HepG2 (cell line): ENCODE measurements around the gene KCTD16. TPM values are rescaled to one million over a fixed set of nuclear protein-coding genes. Genes with fewer than 3 reads are reported as not detected.

ENCODE experiments used
- ATAC-seq: fragments of 200-7000 bp; cut with Tn5 transposase; 3 replicates; pipeline ENCODE4 v1.9.1; 2020; ENCODE audit warnings: mild to moderate bottlenecking, moderate library complexity
- BruUV-seq: library from RNA; stranded (reverse); fragments of 400-500 nt; replicated peaks from 2 replicates; lab custom pipeline; 2021; lab: Mats Ljungman, UMichigan
- CTCF ChIA-PET: fragments of 300-600 bp; formaldehyde crosslinking; extraction: SDS; loops from one replicate; lab custom pipeline; 2021; ENCODE audit warnings: low total read pairs, inconsistent platforms, low intra/inter-chr PET ratio; lab: Yijun Ruan, JAX
- POLR2A ChIA-PET: fragments of 350-600 bp; sonication (Branson Sonifier 250); formaldehyde crosslinking; loops from one replicate; lab custom pipeline; 2020; ENCODE audit warnings: antibody characterized with exemption, inconsistent platforms; lab: Yijun Ruan, JAX
- DNase-seq: peaks from one replicate; pipeline ENCODE4 v3.0.0-alpha.2; 2015; ENCODE audit warnings: low spot score
- FAIRE-seq: peaks from 3 replicates; lab custom pipeline; 2011; peaks lifted over from hg19 to GRCh38; lab: Jason Lieb, UNC
- H2AFZ ChIP-seq: one replicate; pipeline ENCODE4 v1.6.1; 2011; ENCODE audit warnings: low read length, inconsistent platforms
- H3K27ac ChIP-seq: fragments of 300-600 bp; 3 replicates; pipeline ENCODE4 v1.8.0; 2011; ENCODE audit warnings: mixed run types, mild to moderate bottlenecking, mixed read lengths, low read length, inconsistent platforms; ENCODE audit not compliant: insufficient read depth; ENCODE audit errors: extremely low read length
- H3K27me3 ChIP-seq, 2 experiments: fragments of 200-600 bp in 1 of 2; 2 replicates in 1 of 2; 3 replicates in 1 of 2; pipeline versions ENCODE4 v1.6.0 to v1.8.0; 2011; ENCODE audit warnings: low read length in 2 of 2, mild to moderate bottlenecking in 2 of 2, moderate library complexity in 2 of 2, inconsistent platforms in 1 of 2; ENCODE audit not compliant: insufficient read depth in 2 of 2, control insufficient read depth in 1 of 2
- H3K36me3 ChIP-seq, 2 experiments: fragments of 200-600 bp in 1 of 2; replicated peaks in 1 of 2; 2 replicates in 1 of 2; 3 replicates in 1 of 2; pipeline versions ENCODE4 v1.5.1 to v1.8.0; 2011; ENCODE audit warnings: low read length in 2 of 2, inconsistent platforms in 1 of 2; ENCODE audit not compliant: insufficient read depth in 2 of 2, control insufficient read depth in 1 of 2
- H3K4me1 ChIP-seq: 2 replicates; pipeline ENCODE4 v1.5.1; 2012; ENCODE audit warnings: low read length, inconsistent platforms; ENCODE audit not compliant: insufficient read depth
- H3K4me2 ChIP-seq: 2 replicates; pipeline ENCODE4 v1.6.0; 2011; ENCODE audit warnings: low read depth, low read length, inconsistent platforms
- H3K4me3 ChIP-seq, 3 experiments: fragments of 200-600 bp in 1 of 3; sonication (generic), shearing (Covaris generic) in 1 of 3; replicated peaks in 1 of 3; 2 replicates each; pipeline ENCODE4 v1.5.1; 2011 to 2016; ENCODE audit warnings: low read length in 3 of 3, inconsistent platforms in 2 of 3, low read depth in 2 of 3, mild to moderate bottlenecking in 2 of 3, control low read depth in 1 of 3, mixed read lengths in 1 of 3; ENCODE audit not compliant: insufficient read depth in 1 of 3
- H3K79me2 ChIP-seq: one replicate; pipeline ENCODE4 v1.6.1; 2011; ENCODE audit warnings: low read length, inconsistent platforms; ENCODE audit not compliant: insufficient read depth
- H3K9ac ChIP-seq: 2 replicates; pipeline ENCODE4 v1.6.0; 2011; ENCODE audit warnings: mild to moderate bottlenecking, low read depth, low read length, inconsistent platforms; ENCODE audit not compliant: insufficient read depth
- H3K9me3 ChIP-seq: 2 replicates; pipeline ENCODE4 v1.5.1; 2012; ENCODE audit warnings: mild to moderate bottlenecking, low read length
- H4K20me1 ChIP-seq: 2 replicates; pipeline ENCODE4 v1.6.0; 2011; ENCODE audit warnings: inconsistent platforms, mild to moderate bottlenecking, low read length, moderate library complexity; ENCODE audit not compliant: insufficient read depth
- ATF7 ChIP-seq, 2 experiments: fragments of 450-650 bp in 1 of 2; sonication (generic) in 1 of 2; formaldehyde crosslinking in 1 of 2; IDR thresholded peaks; 2 replicates each; pipeline versions ENCODE4 v1.4.0 to v1.6.1; 2016 to 2020; ENCODE audit warnings: antibody characterized with exemption in 1 of 2, mild to moderate bottlenecking in 1 of 2, missing genetic modification reagents in 1 of 2
- MNT ChIP-seq: fragments of 450-650 bp; IDR thresholded peaks from 2 replicates; pipeline ENCODE4 v1.6.1; 2016
- PHF20 ChIP-seq: sonication (generic); formaldehyde crosslinking; IDR thresholded peaks from 2 replicates; pipeline ENCODE4 v1.5.0; 2020; ENCODE audit warnings: mild to moderate bottlenecking, missing genetic modification reagents
- RFX3 ChIP-seq: IDR thresholded peaks from 2 replicates; pipeline ENCODE4 v1.6.1; 2016; ENCODE audit warnings: missing biosample characterization, missing genetic modification reagents
- THRA ChIP-seq: sonication (generic); formaldehyde crosslinking; IDR thresholded peaks from 2 replicates; pipeline ENCODE4 v1.4.0; 2020; ENCODE audit warnings: missing genetic modification reagents, borderline replicate concordance
- ZFP1 ChIP-seq: IDR thresholded peaks from 2 replicates; pipeline ENCODE4 v1.6.1; 2016
- ZNF792 ChIP-seq: IDR thresholded peaks from 2 replicates; pipeline ENCODE4 v1.6.1; 2016
- WGBS: methylation state at CpG from one replicate; pipeline ENCODE4 v1.1.6; 2017; ENCODE audit warnings: low lambda C conversion rate; 5-methylcytosine and 5-hydroxymethylcytosine counted together
- in situ Hi-C: cut with HindIII; loops from 2 replicates; pipeline ENCODE4 v1.10.0; 2017; ENCODE audit warnings: low pct_unique_long_range_greater_than_20kb; ENCODE audit not compliant: extremely low pct_ligation_motif_present
- intact Hi-C: fragments of 100-400 bp; cut with micrococcal nuclease; formaldehyde crosslinking; loops from one replicate; pipeline ENCODE4 v1.10.0; 2022; ENCODE audit not compliant: unreplicated experiment
- polyA plus RNA-seq, 8 experiments: library from polyadenylated mRNA; depleted of rRNA in 3 of 8; stranded (reverse) in 7 of 8; unstranded in 1 of 8; fragments of >200 nt; fragmentation: Illumina TruSeq in 4 of 8; extraction: Trizol in 4 of 8; gene quantifications; 2 replicates each; pipeline versions ENCODE4 v1.2.1 to v1.2.3, GENCODE V29; 2011 to 2016; ENCODE audit warnings: low read depth in 4 of 8, missing spikeins in 1 of 8, mixed read lengths in 1 of 8; ENCODE audit not compliant: insufficient read depth in 1 of 8
- total RNA-seq, 5 experiments: library from RNA; depleted of rRNA; stranded (reverse); fragments of >200 nt; fragmentation: Illumina TruSeq; extraction: Trizol; gene quantifications; 2 replicates each; pipeline ENCODE4 v1.2.3, GENCODE V29; 2016; ENCODE audit warnings: low read depth in 1 of 5

The KCTD16 gene
- total and polyA plus RNA-seq, 2 of the 13 experiments (the other 11 are each of a cell fraction or from before 2014, with no cell fraction given): 0.02 to 0.09 TPM

GRCh38 chr5:144125163-144125726 lies 45.4 kb upstream of the KCTD16 start:
- Histone ChIP-seq H3K4me2 (no peak overlapping the region), H3K27me3 (no peaks in the 10 kb centered on the region), H3K4me1 (no peaks in the 10 kb centered on the region), H3K36me3 (no peaks in the 10 kb centered on the region), H2AFZ (no peak overlapping the region), H3K9me3 (no peaks in the 10 kb centered on the region), H4K20me1 (no peaks in the 10 kb centered on the region), H3K9ac (no peak overlapping the region), H3K79me2 (no peaks in the 10 kb centered on the region), H3K4me3 (no peak overlapping the region), H3K27ac (no peak overlapping the region)
- WGBS: 13% methylated on average over 4 of the region's 4 CpGs
- ChIA-PET CTCF (no interaction called here), POLR2A (no interaction called here)
- FAIRE-seq (no peak), ATAC-seq (no peak), DNase-seq (no peak)
- no TSS peak for BruUV-seq
- intact Hi-C loops (no loop called here), in situ Hi-C loops (no loop called here)
- TF ChIP-seq ZNF792 (no peak), PHF20 (CRISPR knock-in tag) (no peak), ZFP1 (CRISPR knock-in tag) (no peak), THRA (no peak), ATF7 (IDR thresholded peaks at IDR 0.05) (no peak), ATF7 (CRISPR knock-in tag; IDR thresholded peaks at IDR 0.05) (no peak), RFX3 (CRISPR knock-in tag) (no peak), MNT (no peak)
